ENCODE measurements around the gene ADCY9.
"Not testable (repeated sequence)": the region's sequence is repeated elsewhere in the genome, so short reads cannot be mapped to it uniquely, and the experiment has no call there.

- TF ChIP-seq CTCF (IDR thresholded peaks at IDR 0.05); EZH2 (IDR thresholded peaks at IDR 0.05; ENCODE audit: borderline replicate concordance, insufficient read depth, low read depth, low read length, poor library complexity, severe bottlenecking): not testable (repeated sequence)
These were observed 174.1 kb downstream of the ADCY9 start for GRCh38 chr16:3942146-3942545.

All from B cell (primary cell).